ENCODE data around the gene RNASEH2A. TPM values are rescaled to one million over a fixed set of nuclear protein-coding genes. Genes with fewer than 3 reads are reported as not detected.

RNASEH2A gene
- total and polyA plus RNA-seq, 2 of the 13 experiments (the other 11 are each of a cell fraction or from before 2014, with no cell fraction given) = 25.1 to 35.8 TPM

DNA sequence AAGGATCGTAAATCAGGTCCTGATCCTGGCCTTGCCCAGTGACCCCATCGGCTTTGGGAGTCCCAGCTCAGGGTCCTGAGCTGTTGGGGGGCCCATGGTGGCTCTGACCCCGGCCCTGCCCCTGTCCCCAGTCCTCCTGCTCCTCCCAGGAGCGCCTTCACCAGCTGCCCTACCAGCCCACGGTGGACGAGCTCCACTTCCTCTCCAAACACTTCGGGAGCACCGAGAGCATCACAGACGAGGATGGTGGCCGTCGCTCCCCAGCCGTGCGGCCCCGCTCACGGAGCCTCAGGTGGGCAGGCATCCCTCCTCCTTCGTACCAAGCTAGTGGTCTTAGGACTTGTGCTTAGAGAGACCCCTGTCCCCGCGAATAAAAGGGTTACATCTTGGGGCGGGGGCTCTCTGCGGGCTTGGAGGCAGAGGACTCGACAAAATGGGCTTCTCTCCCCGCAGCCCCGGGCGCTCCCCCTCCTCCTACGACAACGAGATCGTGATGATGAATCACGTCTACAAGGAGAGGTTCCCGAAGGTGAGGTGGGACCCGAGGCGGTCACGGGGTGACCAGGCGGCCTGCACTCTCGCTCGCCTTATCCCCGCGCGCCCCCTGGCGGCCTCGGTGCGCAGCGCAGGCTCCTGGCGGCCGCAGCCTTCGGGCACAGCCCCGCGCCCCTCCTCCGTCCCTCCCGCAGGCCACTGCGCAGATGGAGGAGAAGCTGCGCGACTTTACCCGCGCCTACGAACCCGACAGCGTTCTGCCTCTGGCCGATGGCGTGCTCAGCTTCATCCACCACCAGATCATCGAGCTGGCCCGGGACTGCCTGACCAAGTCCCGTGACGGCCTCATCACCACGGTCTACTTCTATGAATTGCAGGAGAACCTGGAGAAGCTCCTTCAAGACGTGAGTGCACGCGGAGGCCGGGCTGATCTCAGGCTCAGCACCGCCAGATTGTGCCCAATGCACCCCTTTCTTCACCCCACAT lies 41.1 kb downstream of the RNASEH2A start (continued):
- TF ChIP-seq, protein P1, sequence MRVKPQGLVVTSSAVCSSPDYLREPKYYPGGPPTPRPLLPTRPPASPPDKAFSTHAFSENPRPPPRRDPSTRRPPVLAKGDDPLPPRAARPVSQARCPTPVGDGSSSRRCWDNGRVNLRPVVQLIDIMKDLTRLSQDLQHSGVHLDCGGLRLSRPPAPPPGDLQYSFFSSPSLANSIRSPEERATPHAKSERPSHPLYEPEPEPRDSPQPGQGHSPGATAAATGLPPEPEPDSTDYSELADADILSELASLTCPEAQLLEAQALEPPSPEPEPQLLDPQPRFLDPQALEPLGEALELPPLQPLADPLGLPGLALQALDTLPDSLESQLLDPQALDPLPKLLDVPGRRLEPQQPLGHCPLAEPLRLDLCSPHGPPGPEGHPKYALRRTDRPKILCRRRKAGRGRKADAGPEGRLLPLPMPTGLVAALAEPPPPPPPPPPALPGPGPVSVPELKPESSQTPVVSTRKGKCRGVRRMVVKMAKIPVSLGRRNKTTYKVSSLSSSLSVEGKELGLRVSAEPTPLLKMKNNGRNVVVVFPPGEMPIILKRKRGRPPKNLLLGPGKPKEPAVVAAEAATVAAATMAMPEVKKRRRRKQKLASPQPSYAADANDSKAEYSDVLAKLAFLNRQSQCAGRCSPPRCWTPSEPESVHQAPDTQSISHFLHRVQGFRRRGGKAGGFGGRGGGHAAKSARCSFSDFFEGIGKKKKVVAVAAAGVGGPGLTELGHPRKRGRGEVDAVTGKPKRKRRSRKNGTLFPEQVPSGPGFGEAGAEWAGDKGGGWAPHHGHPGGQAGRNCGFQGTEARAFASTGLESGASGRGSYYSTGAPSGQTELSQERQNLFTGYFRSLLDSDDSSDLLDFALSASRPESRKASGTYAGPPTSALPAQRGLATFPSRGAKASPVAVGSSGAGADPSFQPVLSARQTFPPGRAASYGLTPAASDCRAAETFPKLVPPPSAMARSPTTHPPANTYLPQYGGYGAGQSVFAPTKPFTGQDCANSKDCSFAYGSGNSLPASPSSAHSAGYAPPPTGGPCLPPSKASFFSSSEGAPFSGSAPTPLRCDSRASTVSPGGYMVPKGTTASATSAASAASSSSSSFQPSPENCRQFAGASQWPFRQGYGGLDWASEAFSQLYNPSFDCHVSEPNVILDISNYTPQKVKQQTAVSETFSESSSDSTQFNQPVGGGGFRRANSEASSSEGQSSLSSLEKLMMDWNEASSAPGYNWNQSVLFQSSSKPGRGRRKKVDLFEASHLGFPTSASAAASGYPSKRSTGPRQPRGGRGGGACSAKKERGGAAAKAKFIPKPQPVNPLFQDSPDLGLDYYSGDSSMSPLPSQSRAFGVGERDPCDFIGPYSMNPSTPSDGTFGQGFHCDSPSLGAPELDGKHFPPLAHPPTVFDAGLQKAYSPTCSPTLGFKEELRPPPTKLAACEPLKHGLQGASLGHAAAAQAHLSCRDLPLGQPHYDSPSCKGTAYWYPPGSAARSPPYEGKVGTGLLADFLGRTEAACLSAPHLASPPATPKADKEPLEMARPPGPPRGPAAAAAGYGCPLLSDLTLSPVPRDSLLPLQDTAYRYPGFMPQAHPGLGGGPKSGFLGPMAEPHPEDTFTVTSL (CRISPR knock-in tag; IDR thresholded peaks at IDR 0.05; ENCODE audit: borderline replicate concordance) = no peak
- TF ChIP-seq, protein P2, sequence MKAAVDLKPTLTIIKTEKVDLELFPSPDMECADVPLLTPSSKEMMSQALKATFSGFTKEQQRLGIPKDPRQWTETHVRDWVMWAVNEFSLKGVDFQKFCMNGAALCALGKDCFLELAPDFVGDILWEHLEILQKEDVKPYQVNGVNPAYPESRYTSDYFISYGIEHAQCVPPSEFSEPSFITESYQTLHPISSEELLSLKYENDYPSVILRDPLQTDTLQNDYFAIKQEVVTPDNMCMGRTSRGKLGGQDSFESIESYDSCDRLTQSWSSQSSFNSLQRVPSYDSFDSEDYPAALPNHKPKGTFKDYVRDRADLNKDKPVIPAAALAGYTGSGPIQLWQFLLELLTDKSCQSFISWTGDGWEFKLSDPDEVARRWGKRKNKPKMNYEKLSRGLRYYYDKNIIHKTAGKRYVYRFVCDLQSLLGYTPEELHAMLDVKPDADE (CRISPR knock-in tag; IDR thresholded peaks at IDR 0.05) = no peak
- TF ChIP-seq SOX5 (CRISPR knock-in tag; IDR thresholded peaks at IDR 0.05; ENCODE audit: borderline replicate concordance) = no peak
- TF ChIP-seq, protein P3, sequence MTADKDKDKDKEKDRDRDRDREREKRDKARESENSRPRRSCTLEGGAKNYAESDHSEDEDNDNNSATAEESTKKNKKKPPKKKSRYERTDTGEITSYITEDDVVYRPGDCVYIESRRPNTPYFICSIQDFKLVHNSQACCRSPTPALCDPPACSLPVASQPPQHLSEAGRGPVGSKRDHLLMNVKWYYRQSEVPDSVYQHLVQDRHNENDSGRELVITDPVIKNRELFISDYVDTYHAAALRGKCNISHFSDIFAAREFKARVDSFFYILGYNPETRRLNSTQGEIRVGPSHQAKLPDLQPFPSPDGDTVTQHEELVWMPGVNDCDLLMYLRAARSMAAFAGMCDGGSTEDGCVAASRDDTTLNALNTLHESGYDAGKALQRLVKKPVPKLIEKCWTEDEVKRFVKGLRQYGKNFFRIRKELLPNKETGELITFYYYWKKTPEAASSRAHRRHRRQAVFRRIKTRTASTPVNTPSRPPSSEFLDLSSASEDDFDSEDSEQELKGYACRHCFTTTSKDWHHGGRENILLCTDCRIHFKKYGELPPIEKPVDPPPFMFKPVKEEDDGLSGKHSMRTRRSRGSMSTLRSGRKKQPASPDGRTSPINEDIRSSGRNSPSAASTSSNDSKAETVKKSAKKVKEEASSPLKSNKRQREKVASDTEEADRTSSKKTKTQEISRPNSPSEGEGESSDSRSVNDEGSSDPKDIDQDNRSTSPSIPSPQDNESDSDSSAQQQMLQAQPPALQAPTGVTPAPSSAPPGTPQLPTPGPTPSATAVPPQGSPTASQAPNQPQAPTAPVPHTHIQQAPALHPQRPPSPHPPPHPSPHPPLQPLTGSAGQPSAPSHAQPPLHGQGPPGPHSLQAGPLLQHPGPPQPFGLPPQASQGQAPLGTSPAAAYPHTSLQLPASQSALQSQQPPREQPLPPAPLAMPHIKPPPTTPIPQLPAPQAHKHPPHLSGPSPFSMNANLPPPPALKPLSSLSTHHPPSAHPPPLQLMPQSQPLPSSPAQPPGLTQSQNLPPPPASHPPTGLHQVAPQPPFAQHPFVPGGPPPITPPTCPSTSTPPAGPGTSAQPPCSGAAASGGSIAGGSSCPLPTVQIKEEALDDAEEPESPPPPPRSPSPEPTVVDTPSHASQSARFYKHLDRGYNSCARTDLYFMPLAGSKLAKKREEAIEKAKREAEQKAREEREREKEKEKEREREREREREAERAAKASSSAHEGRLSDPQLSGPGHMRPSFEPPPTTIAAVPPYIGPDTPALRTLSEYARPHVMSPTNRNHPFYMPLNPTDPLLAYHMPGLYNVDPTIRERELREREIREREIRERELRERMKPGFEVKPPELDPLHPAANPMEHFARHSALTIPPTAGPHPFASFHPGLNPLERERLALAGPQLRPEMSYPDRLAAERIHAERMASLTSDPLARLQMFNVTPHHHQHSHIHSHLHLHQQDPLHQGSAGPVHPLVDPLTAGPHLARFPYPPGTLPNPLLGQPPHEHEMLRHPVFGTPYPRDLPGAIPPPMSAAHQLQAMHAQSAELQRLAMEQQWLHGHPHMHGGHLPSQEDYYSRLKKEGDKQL (CRISPR knock-in tag; IDR thresholded peaks at IDR 0.05; ENCODE audit: low read depth) = no peak
- TF ChIP-seq SCMH1 (CRISPR knock-in tag; IDR thresholded peaks at IDR 0.05; ENCODE audit: borderline replicate concordance) = no peak
- TF ChIP-seq YY1 (IDR thresholded peaks at IDR 0.05; ENCODE audit: insufficient read depth, insufficient replicate concordance, low read depth, low read length) = peak; percentile 51
- TF ChIP-seq SMAD3 (CRISPR knock-in tag; IDR thresholded peaks at IDR 0.05) = no peak
